A172 (cell line): Measurements from ENCODE around the gene MPIG6B. TPM values are rescaled to one million over a fixed set of nuclear protein-coding genes. Genes with fewer than 3 reads are reported as not detected.

Experiments
- DNase-seq: peaks from one replicate; pipeline ENCODE4 v3.0.0-alpha.2; 2015; ENCODE audit warnings: low spot score
- total RNA-seq: library from RNA; depleted of rRNA; stranded (reverse); fragments of >200 nt; shearing (Covaris generic); gene quantifications from 2 replicates; pipeline ENCODE4 v1.2.3, GENCODE V29; 2014; rRNA removed

Gene MPIG6B
- not detected in 2 replicates for total RNA-seq

- DNase-seq = no peak
Measured at GRCh38 chr6:31723245-31723979, at the start of gene MPIG6B. Gene MPIG6B (plus strand): TSS chr6:31723373. CDS start chr6:31723384, 11 bp downstream.

DNA sequence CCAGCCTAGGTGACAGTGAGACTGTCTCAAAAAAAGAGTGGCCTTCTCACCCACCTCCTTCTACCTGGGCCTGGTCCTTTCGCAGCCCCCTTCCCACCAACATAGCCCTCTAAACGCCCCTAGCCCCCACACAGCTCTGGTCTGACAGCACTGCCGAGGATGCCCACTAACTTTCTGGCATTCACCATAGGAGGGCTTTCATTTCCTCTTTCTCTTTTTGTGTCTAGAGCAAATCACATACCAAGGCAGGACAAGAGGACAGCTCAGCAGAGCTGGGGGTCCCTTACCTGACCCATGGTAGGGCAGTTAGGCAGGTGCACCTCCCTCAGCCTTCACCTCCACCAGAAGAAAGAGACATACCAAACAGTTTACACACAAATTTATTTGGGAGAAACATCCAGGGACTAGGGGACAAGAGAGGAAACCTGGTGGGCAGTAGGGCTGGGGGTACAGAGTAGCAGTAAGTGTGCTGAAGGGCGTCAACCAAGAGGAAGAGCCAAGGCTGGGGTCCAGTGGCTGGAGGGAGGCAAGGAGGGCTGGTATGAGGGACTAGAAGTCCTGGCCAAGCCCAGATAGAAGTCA lies 46.8 kb upstream of the MPIG6B start:
- DNase-seq = no peak

DNA sequence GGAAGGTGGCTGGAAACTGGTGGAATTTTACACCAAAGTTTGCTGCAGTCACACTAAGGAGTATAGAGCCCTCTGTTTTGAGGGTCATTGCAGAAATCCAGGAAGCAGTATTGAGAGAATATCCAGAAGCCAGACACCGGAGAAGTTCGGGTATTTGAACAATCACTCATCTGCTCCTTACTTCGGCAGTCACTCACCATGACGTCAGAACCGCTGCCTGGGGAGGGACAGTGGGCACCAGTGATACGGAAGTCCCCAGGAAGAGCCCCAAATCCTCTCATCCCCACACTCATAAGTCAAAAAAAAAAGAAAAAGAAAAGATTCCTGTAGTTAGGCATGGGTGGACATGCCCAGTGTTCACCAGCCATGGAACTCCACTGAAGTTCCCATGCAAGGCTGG lies 46.3 kb upstream of the MPIG6B start:
- no peak for DNase-seq

DNA sequence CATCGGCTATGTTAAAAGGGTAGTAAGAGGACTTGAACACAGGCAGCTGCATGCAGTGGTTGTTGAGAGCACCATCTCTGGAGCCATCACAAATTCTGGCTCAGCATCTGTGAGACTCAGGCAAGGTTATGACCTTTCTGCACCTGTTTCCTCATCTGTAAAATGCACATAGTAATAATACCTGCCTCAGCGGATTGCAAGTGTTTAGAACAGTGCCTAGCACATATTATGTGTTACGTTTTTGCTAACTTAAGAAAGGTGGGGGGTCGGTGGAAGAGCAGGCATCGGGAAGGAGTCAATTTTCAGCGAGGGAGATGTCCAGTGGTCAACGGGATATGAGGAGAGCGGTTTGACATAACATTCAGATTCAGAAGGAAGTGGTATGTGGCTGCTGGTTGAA lies 45.2 kb upstream of the MPIG6B start:
- no peak for DNase-seq

DNA sequence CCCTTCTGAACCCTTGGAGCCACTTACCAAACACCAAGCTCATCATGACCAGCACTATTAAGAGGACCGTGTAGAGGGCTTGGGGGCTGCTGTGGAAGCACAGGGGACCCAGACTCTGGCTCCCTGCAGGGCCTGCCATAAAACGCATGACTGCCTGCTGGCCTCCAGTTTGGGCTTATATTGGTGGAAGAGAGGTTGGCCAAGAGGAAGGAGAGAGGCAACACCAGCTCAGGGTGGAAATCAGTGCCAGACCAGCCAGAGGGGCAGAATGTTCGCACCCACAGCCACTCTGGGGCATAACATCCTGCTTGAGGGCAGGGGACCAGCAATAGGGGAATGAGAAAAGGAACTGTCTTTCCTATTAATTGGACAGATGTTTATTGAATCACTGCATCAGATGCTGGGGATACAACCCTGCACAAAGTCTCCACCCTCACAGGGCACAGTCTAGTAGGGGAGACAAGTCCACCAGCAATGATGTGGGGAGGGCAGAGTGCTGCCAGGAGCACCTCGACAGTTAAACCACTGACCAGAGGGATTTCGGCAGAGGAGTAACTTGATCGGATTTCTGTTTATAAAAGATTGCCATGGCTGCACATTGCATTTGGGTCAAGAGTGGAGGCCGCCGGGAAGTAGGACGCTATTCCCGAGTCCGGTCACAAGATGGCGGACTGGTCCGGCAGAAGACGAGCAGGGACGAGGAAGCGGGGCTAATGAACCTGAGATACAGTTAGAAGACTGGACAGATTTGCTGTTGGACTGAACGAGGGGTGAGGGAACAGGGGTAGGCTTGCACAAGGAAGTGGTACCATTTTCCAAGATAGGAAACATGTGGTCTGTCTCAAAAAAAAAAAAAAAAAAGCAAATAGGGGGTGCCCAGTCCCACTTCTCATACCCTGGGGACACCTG lies 42.7 kb upstream of the MPIG6B start, which contains the start of gene LY6G5C:
Gene LY6G5C (minus strand): TSS at position 842 of the 909 bp plus-strand sequence. CDS start 694 bp downstream, at position 148.
- peak; percentile 52 for DNase-seq

GRCh38 chr6:31681135-31681671 lies 42.0 kb upstream of the MPIG6B start:
- DNase-seq = no peak

GRCh38 chr6:31683591-31683990 lies 39.6 kb upstream of the MPIG6B start:
- DNase-seq = no peak

GRCh38 chr6:31686483-31686882 lies 36.7 kb upstream of the MPIG6B start:
- DNase-seq = no peak

- DNase-seq = no peak
Measured at GRCh38 chr6:31687321-31687720, 35.9 kb upstream of the MPIG6B start.

GRCh38 chr6:31687860-31688693 lies 35.1 kb upstream of the MPIG6B start:
- no peak for DNase-seq

DNA sequence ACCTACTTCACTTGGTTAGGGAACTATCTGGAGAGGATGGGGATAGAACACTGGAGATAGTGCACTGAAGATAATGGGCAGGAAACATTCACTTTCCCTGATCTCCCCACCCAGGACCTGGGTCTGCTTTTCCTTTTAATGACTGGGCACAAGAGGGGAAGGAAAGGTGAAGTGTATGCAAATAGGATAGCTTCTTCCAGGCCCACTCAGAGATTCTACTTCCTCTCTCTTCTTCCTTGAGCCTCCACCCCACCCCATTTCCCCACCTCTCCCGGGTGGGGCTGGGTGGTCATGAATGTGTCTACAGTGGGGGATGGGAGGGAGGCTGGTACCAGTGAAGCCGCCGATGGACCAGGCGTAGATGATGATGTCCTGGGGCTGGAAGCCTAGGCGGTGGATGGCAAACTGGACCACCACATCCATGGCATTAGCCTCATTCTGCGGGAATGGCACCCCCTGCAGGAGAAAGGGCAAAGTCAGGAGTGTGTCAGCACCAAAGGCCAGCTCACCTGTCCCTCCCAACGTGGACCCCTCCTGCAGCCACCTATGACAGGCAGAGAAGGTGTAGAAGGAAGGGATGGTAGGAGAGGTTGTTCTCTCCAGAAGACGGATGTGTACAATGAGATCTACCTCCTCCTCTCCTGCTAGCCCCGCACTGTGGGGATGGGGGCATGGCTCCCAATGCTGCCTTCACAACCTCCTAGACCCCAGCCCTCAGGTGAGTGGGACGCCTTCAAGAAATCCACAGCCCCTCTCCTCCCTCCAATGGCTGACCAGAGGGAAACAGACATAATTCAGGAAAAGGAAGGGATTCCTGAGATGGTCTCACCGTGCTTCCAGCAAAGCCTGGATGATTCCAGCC lies 33.7 kb upstream of the MPIG6B start:
- no peak for DNase-seq

DNA sequence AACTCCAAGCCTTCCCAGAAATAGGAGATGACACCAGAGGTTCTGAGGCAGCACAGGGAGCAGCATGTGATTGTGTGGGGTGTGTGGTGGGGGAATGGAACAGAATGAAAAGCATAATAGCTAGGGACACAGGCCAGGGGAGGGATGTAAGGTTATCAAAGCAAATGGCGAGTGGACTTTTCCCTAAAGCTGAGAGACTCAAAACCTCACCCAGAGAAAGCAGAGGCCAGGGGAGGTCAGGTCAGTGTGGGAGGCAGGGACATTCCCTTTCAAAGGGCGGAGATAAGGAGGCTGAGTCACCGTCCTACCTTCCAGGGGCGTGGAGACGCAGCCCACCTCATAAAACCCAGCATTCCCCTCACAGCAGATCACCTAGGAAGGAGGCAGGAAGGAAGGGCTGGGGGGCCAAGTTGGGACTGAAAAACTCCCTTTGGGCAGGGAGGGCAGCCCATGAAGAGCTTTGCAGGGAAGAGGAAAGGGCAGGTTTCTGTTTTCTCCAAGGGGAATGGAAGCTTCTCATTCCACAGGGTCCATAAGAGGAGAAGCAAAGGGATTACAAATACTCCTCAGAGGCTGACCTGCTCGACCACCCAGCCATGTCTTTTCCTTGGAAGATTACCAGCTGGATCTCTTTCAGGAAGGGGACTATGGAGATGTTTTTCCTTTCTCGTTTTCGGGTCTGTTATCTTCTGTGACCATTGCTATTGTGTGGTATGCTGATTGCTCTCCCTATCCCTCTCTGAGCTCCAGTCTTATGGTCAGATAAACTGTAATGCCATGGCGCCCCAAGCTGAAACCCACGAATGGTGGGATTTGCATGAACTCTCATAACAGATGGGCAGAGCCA lies 32.7 kb upstream of the MPIG6B start:
- peak; percentile 32 for DNase-seq

GRCh38 chr6:31691078-31691463 lies 32.1 kb upstream of the MPIG6B start:
- no peak for DNase-seq

DNA sequence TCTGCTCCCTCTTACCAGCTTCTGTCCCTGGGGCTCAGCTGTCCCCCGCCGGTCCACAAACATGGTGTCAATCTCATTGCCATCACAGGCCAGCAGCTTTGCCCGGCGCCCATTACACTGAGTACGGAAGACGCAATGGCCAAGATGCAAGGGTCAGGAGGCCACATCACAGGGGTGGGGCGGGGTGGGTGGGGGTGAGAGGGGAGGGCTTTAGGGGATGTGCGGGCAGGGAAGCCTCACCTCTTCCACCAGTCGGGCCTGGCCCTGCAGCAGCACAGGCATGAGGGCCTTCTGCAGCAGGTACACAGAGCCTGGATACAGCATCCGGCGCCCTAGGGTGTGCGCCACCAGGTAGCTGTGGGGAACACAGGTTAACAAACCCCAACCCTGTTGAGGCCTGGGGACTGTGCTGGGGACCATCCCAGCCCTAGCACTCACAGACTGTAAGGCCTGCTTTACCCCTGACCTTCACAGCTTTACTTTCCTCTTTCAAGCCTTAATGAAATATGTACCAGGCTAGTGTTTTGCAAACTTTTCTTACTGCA lies 31.5 kb upstream of the MPIG6B start:
- no peak for DNase-seq

DNA sequence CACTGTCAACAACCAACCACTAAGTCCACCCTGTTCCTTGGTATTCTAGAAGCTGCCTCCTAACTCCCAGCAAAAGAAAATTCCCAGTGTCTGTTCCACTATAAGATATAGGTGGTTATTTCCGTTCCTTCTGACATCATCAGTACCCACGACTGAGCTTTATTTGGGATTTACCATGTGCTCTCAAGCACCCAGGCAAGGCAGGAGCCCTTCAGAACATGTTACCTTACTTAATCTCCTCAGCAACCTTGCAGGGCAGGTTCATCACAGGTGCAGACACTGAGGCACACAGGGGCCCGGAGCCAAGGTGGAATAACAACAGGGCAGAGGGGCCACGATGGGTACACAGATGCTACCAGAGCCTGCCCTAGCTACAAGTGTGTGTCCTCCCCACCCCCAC lies 30.8 kb upstream of the MPIG6B start:
- no peak for DNase-seq

GRCh38 chr6:31692886-31693285 lies 30.3 kb upstream of the MPIG6B start:
- no peak for DNase-seq

DNA sequence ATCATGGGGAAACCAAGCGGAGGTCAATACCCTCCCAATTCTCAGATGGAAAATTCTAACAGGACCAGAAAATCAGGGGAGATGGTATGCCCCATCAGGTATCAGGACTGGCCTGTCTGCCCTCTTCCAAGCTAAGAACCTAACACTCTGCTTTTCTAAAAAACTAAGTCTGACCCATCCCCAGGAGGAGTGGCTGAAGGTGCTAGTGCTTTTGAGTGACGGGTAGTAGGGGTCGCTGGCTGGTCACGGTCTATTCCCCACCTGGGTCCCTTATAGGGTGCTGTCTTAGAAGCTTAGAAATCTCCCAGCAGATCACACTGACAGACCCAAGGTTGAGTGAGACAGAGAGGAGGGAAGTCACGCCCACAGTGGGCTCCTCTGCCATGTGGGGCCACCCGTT lies 29.6 kb upstream of the MPIG6B start:
- DNase-seq = no peak

GRCh38 chr6:31697555-31697954 lies 25.6 kb upstream of the MPIG6B start:
- no peak for DNase-seq
